GM18951 (cell line): ENCODE measurements around the gene TCFL5.

Experiments used
- POLR2A ChIP-seq: IDR thresholded peaks from 4 replicates; pipeline ENCODE4 v1.6.1; 2011; ENCODE audit warnings: mild to moderate bottlenecking; ENCODE audit not compliant: insufficient read length, insufficient read depth; ENCODE audit errors: extremely low read depth
- in situ Hi-C: fragments of 300-500 bp; cut with MboI; formaldehyde crosslinking; loops from one replicate; pipeline ENCODE4 v1.12.0; 2022; ENCODE audit warnings: low sequenced_read_pairs, mixed read lengths, inconsistent platforms; ENCODE audit not compliant: unreplicated experiment

TCFL5 gene

DNA sequence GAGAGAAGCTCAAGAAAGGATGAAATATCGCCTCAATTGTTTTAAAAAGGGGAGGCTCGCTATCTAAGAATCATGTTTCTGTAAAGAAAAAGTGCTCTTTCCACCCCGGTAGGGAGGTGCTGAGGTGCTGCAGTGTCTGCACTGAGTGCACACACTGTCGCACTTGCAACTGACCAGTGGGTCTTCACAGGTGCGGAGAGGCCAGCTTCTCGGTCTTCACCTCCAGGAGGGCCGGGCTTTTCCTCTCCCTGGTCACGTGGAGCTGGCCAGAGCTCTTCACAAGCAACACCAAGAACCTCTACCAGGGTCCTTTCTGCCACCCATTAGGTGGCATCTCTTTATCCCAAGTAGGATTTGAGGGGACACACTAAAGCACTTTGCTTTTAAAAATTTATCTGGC, 27.8 kb upstream of the TCFL5 start:
- in situ Hi-C loops, result no loop called here
- TF ChIP-seq POLR2A, result no peak

DNA sequence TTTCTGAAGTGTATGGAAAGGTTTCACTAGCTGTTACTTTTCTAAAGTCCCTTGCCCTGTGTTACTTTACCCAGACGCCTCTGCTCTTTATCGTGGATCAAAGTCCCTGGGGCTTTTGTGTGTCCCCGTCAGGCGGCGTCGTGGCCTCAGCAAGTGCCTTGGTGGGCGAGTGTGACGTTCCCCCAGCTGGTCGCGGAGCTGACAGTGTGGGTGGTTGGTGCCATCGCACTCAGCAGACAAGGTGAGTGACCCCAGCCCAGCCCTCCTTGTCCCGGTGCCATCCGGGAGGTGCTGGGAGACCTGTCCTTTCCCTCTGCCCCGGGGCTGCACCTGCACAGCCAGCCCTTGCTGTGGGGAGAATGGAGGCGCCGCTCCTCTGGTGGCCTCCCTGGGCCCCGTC, 27.3 kb upstream of the TCFL5 start:
- in situ Hi-C loops, result no loop called here
- TF ChIP-seq POLR2A, result no peak

DNA sequence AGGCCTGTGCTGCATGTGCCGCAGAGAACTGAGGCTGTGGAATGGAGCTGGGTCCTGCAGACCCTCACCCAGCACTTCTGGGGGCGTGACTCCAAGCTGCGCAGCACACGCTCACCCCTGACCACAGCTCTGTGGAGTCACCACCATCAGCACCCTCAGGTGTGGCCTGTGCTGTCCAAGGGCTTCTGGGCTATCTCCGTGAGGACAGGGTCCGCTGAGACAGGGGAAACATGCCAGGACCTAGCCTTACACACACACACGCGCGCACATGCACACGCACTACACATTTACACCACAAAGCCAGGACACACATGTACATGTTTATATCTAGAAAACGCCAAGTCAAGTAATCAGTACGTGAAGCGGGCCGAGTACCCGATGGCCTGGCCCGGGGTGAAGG, 26.8 kb upstream of the TCFL5 start:
- no peak for TF ChIP-seq POLR2A

DNA sequence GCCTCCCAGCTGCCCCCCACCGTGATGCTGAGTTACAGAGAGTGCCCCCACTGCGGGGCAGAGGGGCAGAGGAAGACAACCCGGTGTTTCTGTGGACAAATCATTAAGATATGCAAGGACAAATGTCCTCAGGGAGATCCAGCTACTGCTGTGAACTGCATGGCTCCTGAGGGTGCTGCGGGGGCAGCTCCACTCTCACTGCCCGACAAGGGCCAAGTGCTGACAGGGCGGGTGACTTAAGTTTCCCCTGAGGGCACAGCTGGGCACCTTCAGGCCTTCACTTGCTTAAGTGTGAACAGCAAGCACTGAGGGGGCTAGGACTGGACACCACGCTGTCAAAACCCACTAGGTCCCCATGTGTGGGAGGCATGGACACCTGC, 26.2 kb upstream of the TCFL5 start:
- in situ Hi-C loops, result no loop called here
- TF ChIP-seq POLR2A, result no peak

More for the DNA sequence above, 26.8 kb upstream of the TCFL5 start:
- in situ Hi-C loops, result no loop called here

DNA sequence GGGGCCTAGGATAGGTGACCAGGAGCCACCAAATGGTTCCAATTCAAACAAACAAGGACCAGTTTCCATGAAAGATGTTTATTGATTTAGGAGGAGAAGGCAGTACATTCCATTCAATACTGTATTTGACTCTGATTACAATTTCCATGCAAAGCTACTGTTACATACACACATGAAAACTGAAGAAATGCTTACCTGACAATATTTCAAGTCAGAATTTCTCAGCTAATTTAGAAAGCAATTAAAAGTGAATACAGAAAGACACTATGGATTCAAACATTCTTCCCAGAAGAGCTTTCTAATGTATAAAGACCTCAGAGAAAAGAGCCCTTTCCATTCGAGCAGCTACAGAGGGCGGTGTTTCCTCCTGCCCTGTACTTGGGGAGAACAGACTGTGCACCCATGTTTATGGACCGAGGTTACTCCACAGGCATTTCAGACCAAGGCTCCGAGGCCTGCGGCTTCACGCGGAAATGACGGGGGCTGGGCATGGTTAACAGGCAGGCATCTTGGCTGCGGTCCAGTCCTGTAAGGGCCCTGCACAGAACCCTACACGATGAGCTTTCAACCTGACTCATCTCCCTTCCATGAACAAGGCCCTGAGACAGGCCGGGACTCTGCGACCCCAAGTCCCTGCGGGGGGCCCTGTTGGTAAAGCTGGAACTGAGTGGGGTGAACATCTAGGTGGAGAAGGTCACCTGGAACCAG, 25.7 kb upstream of the TCFL5 start:
- TF ChIP-seq POLR2A, result no peak
- in situ Hi-C loops, result no loop called here

DNA sequence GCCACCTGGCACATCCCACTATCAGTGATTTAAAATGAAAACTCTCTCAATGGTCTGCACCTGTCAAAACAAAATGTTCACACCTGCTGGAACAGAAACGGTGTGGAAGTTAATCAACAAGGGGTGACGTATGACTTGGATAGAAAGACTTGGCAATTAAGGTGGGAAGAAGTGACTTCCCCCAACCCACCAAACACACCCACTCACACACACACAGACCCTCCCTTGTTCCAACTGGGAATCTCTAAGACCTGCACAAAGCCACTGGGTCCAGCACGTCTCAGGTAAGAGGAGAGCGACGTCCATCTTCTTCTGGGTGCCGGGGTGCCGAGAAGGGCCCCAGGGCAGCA, 25.1 kb upstream of the TCFL5 start:
- in situ Hi-C loops, result no loop called here

DNA sequence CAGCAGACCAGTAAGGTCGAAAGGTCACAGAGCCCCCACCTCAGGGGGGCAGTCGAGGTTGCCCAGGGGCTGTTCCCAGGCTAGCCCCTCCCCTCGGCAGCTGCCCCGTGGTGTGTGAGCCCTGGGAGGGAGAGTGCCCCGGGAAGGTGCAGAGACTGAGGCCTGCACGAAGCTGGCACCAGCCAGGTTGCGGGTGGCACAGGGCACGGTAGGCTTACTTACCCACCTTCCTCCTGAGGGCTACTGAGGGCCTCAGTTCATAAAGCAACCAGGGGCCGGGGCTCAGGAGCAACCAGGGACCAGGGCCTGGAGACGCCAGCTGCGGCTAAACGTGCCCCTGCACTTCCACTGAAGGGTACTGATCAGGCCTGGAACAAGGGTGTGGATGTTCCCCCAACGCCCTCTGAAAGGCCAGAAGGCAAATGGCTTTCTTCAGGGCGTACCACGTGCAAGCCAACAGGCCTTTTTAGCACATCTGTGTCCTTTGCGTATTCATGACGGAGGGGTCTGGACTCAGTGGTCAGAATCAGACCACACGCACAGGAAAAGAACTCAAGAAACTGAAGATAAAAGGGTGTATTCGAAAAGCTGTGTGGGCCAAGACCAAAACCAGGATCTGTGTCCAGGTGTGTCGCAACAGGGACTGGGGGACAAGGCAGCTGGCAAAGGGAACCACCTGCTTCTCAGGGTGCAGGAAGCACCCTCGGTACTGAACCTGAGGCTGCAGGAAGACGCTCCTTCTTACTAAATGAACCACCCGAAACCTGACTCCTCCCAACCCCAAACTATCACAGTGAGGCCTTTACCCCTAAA, 24.5 kb upstream of the TCFL5 start:
- in situ Hi-C loops, result no loop called here
- no peak for TF ChIP-seq POLR2A

More for the DNA sequence above, 25.1 kb upstream of the TCFL5 start:
- no peak for TF ChIP-seq POLR2A

DNA sequence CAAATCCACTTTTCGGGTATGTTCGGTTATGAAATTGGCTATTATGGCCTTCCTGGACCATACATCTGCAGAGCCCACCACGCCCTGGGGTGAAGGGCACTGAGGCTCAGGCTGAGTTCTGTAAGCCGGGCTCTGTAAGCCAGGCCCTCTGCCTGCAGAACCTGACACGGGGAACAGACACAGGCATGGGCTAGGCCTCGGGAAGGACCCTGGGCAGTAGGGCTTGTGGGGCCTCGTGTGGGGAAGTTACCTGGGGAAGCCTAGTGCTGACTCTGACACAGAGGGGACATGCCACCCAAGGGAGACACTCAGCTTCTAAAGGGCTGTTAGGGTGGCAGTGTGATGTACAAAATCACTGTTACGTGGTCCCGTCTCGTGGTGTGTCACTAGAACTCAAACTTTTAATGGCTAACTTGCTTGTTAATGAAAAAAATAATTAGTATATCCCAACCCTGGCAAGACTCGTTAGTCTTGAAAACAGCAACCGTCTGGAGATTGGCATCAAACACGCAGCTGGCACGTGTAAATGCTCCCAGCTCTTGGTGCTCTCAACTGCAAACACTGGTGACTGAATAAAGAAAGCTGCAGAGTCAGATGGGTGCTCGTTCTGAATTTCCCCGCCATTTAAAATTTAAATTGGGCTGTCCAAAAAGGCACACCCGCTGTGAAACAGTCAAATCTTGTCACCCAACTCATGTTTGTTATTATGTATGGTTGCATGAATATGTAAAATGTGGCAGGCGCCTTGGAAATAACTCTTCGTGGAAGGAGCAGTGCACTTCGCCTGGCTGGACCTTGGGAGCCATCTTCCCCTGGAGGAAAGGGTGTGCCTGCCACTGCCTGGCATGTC, 23.6 kb upstream of the TCFL5 start:
- in situ Hi-C loops, result no loop called here

DNA sequence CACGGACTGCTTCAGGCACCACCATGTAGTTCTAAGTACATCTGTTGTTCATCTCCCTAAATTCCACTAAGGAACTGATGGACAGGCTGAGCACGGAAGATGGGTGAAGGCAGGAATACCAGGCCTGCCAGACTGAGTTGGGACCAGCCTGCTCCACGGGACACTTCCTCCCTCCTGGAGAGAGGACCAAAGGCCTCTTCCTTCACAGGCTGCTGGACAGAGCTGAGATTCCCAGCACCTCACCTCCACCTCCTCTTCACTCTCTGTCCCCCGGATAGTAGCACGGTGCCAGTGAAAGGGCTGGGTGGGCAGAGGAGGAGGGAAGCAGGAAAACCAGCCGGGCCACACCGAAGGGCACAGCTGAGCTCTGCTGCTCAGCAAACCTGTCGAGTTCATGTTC, 22.9 kb upstream of the TCFL5 start:
- in situ Hi-C loops, result no loop called here
- TF ChIP-seq POLR2A, result no peak

More for the DNA sequence above, 23.6 kb upstream of the TCFL5 start:
- TF ChIP-seq POLR2A, result no peak

DNA sequence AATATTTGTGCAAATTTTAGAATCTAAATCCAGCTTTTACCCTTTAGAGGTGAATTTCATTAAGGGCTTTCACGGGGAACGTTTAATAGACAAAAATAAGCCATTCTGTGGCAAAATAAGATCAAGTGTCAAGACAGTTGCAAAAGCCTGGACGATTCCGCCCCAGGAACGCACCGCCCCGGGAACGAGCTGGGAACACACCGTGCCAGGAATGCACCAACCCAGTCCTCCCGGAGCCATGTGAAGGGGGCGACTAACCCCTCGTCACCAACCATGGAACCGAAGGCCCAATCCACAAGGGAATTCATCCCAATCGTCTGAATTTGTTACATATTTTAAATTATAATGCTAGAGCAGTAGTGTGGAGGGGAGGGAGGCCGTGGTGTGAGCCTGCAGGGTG, 20.8 kb upstream of the TCFL5 start:
- in situ Hi-C loops, result no loop called here
- no peak for TF ChIP-seq POLR2A

DNA sequence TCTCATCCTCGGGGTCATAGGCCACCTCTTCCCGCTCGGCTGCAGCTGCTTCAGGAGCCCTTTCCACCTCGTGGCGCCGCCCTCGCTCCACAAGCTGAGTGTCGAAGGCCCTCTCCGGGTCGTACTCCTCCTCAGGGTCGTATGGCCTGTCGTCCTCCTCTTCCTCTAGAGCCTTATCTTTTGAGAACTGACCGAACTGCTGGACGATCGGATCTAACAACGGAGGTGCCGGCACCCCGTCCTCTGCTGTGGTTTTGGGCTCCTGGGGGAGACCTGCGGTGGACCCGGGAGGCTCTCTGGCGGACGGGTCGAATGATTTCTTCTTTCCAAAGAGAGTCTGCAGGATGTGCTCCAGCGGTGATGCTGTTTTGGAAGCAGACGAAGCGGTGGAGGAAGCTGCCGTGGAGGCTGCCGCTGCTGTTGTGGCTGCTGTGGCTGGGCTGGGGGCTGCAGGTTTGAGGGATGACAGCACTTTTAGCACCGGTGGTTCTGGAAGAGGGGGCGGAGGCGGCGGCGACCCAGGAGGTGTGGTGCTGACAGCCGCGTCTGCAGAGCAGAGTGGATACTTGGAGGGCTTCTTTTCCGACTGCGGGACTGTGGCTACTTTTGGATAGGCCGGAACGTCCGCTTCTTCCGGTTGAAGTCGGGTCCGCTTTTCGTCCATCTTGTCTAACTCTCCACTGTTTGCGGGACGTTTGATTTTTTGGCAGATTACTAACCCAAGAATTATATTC, 20.2 kb upstream of the TCFL5 start:
- in situ Hi-C loops, result no loop called here
- no peak for TF ChIP-seq POLR2A

DNA sequence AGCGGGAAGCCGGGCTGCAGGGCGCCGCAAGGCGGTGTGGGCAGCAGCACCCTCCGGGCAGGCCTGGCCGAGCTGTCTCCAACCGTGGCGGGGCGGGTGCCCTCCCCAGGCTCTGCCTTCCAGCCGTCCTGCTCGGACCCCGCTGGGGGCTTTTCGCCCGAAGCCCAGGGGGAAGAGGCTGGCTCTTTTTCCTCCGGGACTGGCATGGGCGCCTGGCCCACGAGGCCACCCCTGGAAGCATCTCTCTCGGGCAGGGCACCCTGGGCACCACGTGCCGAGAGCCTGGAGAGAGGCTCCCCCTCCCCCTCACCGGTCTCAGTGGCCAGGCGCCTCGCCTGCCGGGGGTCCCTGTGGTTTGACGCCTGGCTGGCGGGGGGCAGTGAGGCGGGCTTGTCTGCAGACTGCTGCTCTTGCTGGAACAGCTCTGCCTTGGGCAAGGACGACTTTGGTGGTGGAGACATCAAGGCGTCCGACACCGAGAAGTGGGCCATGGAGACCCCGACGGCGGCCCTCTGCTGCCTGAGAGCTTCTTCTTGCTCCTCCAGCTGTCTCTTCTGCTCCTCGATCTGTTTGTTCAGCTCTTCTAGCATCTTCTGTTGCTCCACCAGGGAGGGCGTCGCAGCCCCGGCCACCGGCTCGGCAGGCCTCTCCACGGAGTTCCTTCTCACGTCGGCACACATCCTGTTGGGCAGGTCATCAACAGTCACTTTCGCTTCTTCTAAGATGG, 19.5 kb upstream of the TCFL5 start:
- TF ChIP-seq POLR2A, result no peak
- in situ Hi-C loops, result no loop called here
